H54 (cell line): ENCODE results near the gene KCNQ1.

Source experiments
- DNase-seq: peaks from one replicate; pipeline ENCODE4 v3.0.0; 2011; ENCODE audit warnings: low spot score, mixed read lengths; ENCODE audit not compliant: insufficient read length
- FAIRE-seq: peaks from 3 replicates; lab custom pipeline; 2011; peaks lifted over from hg19 to GRCh38; lab: Jason Lieb, UNC
- POLR2A ChIP-seq: IDR thresholded peaks from 2 replicates; pipeline ENCODE4 v1.6.1; 2011; ENCODE audit warnings: low read depth, mild to moderate bottlenecking, low read length

KCNQ1 gene

DNA sequence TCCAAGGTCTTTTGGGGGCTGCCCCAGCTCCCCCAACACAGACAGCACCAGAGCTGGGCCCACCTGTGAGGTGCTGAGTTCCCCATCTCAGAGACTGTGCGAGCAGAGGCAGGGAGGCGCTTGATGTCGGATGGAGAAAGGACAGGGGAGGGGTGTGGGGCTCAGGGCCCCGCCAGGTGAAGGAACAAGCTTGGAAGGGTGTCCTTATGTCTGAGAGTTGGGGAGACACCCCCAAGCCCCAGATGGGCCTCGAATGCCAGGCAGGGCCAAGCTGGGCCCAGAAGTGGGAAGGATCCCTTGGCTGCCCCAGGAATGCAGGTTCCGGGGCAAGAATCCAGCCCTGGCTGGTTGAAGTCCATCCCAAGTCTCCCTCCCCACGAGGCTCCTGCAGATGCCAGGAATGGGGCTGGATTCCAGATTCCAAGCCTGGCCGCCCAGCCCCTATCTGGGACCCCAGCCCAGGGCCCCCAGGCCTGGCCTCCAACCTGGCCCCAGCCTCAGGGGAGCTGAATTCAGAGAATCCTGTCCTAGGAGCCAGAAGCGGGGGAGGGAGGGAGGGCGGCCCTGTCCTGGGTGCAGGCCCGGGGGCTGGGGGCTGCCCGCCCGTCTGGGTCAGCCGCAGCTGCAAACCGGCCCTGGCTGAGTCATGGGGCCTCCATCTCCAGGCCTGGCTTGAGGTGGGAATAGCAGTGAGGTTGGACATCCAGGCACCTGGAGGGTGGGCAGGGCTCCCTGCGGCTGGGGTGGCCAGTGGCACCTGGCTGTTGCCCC is 389.9 kb downstream of the KCNQ1 start:
- no peak for FAIRE-seq
- no peak for DNase-seq
- TF ChIP-seq POLR2A: no peak

DNA sequence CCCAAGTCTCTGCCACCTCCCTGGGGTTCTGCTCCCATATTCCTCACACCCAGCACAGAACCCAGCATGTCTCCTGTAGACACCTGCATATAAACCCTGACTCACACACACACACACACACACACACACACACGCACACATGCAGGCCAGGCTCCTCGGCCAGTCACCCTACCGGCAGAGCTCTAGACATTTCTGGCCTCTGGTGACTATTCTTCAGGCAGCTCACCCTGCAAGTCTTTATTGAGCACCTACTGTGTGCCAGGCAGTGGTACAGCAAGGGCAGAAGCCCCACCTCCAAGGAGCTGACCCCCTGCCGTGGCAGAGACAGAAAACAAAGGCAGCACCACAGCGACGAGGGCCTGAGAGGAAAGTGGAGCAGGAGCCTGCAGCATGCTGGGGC is 390.5 kb downstream of the KCNQ1 start:
- no peak for TF ChIP-seq POLR2A
- no peak for FAIRE-seq
- peak; percentile 72 for DNase-seq

DNA sequence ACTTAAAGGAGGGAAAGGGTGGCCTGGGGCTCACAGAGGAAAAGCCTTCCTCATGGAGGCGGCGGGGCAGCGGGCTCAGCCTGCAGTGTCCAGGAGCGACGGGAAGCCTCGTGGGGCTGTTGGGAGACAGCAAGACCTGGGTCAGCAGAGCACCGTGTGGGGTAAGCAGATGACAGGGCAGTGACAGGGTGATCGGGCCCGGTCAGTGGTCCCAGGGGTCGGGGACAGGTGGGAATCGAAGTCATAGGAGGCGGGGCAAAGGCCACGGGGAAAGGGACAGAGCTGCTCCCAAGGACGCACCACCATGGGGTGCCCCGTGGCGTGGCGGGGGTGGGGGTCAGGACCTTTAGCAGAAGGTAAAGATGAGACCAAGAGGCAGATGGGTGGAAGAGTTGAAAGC is 390.9 kb downstream of the KCNQ1 start:
- DNase-seq (no peak), FAIRE-seq (no peak)
- no peak for TF ChIP-seq POLR2A

DNA sequence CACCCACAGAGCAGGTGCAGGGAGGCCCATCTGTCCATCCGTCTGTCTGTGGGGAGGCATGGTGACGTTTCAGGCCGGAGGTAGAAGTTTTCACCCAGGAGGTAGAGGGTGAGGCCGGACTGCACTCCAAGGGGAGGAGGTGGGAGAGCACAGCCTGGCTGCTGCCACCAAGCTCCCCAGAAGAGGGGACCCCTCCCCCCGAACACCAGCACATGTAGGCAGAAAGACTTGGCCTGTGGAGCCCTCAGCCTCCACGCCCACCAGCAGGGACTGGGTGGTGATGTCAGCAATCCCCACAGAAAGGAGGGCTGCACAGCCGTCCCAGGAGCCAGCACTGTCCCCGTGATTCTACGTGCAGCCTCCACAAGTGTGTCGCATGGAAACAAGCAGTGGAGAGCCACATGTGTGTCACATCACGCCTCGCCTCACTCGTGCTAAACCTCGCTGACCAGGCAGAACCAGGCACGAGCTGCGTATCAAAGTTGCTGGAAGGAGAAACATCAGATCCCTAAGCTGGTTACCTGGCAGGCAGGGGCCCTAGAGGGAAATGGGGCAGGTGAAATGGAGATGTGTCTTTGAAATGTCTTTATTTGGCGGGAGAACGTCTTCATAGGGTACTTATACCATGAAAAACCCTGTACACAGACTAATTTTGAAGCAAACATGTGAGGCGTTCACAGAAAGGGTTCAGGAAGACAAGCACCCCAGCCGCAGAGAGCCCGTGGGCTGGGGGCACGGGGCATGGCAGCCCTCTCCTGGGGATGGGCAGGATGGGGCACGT is 391.7 kb downstream of the KCNQ1 start:
- FAIRE-seq: no peak
- no peak for TF ChIP-seq POLR2A
- DNase-seq: no peak

DNA sequence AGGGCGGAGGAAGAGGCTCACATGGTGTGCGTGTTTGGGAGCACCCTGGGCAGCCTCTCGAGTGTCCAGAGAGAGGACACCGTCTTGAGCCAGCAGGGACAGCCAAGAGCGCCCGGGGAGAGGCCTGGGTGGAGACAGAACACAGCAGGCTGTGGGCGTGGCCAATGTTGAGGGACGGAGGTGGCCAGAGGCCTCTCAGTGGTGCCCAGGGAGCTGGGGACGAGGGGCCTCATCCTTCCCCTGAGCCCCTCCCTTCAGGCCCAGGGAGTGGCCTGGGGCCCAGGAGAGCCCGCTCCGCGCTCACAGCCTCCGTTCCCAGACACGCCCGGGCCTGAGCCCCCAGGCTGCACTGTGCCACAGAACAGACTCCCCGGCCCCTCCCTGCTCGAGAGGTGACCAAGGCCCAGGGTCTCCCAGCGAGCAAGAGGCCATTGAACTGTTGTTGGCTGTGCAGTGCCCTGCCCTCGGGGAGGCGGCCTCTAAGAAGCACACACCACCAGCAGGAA is 392.3 kb downstream of the KCNQ1 start:
- no peak for TF ChIP-seq POLR2A
- DNase-seq (peak; percentile 81), FAIRE-seq (no peak)

DNA sequence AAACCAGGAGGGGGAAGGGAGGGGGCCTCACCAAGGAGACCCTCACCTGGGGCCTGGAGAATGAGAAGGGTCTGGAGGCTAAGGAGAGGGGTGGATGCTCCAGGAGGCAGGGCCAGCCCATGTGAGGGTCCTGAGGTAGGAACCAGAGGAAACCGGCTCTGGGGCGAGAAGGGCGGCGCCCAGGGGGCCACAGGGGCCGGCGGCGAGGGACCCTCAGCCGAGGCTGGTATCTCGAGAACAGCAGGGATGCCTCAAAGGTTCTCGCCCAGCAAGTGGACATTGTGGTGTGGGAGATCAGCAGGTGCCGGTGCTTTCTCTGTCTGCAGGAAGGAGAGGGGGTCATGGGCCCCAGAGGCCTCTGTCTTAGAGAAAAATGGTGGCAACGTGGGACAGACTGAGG is 392.8 kb downstream of the KCNQ1 start:
- TF ChIP-seq POLR2A: no peak
- DNase-seq: no peak
- FAIRE-seq: no peak

- DNase-seq: no peak
- no peak for TF ChIP-seq POLR2A
- FAIRE-seq: no peak
These were observed 393.3 kb downstream of the KCNQ1 start for GRCh38 chr11:2838091-2838490.

- no peak for TF ChIP-seq POLR2A
- FAIRE-seq (no peak), DNase-seq (no peak)
These were observed 394.0 kb downstream of the KCNQ1 start for GRCh38 chr11:2838676-2839294.

- FAIRE-seq (no peak), DNase-seq (no peak)
- no peak for TF ChIP-seq POLR2A
These were observed 394.7 kb downstream of the KCNQ1 start for GRCh38 chr11:2839395-2839943.

- FAIRE-seq: no peak
- DNase-seq: no peak
- TF ChIP-seq POLR2A: no peak
These were observed 396.8 kb downstream of the KCNQ1 start for GRCh38 chr11:2841411-2842190.

DNA sequence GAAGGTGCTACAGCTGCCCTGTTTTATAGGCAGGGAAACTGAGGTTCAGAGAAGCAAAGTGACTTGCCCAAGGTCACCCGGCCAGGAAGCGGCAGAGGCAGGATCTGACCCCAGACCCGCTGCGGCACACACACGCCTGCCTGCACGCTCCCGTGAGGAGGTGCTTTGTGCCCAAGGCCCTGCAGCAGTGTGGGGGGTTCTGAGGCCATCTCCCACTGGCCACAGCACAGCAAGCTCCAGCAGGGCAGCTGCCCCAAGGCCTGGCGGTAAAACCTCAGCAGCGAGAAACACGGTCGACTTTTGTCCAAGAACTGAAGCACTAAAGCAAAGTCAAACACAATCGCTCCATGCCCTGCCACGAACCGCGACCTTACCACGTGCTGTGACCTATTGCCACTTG is 398.1 kb downstream of the KCNQ1 start:
- DNase-seq (no peak), FAIRE-seq (no peak)
- no peak for TF ChIP-seq POLR2A

DNA sequence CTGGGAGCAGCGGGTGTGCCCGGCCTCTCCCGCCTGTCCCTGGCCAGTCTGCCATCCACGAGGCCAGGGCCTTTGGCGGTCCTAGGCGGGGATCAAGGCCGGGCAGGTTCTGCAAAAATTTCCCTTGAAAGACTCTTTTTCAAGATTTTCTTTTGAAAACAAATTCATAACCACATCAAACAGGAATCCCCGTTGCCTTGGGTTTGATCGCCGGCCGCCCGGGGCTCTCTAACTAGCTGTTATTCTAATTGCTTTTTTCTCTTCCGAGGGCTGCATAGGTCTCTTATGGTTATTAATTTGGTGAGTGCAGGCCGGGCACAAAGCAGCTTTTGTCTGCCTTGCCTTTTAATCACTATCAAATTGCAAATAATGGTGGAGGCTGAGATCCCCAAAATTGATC is 398.7 kb downstream of the KCNQ1 start:
- FAIRE-seq (no peak), DNase-seq (no peak)
- no peak for TF ChIP-seq POLR2A
